ENCODE measurements around the gene SPIRE2.
"Not testable (repeated sequence)": the region's sequence is repeated elsewhere in the genome, so short reads cannot be mapped to it uniquely, and the experiment has no call there.

SPIRE2 gene

GRCh38 chr16:89806589-89807193 is 21.6 kb upstream of the SPIRE2 start:
- in situ Hi-C loops (cut with MboI; ENCODE audit: low sequenced_read_pairs) = not testable (repeated sequence)

DNA sequence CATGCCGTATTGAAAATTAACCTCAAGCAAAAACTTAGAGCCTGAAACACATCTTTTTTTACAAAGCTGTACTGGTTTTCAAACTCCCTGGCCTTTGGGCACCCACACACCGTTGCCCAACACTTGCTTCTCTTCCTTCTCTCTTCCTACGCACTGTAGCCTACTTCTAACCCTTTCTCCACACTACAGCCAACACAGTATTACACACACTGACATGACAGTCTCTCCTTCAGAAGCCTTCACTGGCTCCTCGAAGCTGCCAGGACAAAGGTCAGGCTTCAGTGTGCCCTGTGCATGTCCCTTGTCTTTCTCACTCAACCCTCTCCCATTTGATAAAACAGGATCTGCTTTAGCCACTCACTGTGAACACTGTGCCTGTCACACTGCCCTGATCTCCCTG is 19.8 kb upstream of the SPIRE2 start:
- in situ Hi-C loops (cut with MboI; ENCODE audit: low sequenced_read_pairs) = no loop called here

GRCh38 chr16:89811321-89811720 is 17.0 kb upstream of the SPIRE2 start:
- in situ Hi-C loops (cut with MboI; ENCODE audit: low sequenced_read_pairs) = no loop called here

DNA sequence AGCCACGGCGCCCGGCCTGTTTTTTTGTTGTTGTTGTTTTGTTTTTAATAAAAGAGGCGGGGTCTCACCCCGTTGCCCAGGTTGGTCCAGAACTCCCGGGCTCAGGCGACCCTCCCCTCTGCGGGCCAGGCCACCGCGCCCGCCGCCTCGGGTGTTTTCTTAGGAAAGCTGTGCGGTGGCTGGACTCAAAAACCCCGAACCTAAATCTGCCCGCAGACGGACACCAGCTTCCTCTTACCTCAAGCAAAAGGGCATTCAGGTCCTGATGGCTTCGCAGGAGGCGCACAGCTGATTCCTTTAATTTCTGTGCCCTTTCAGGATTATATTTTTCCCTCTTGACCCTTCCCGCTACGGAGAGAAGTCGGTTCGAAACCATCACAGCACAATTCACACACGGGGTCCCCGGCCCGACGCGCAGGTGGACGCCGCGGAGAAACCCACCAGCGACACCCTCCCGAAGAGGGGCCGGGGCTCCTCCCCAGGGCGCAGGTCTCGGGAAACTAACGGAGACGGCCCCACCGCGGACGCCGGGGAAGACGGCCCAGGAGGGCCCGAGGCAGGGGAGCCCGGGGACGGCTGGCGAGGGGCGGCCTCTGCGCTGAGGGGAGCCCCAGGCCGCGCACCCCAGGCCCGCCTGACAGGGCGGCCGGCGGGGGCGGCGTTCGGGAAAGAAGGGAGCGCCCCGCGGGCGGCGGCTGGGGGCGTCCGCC is 12.5 kb upstream of the SPIRE2 start:
- in situ Hi-C loops (cut with MboI; ENCODE audit: low sequenced_read_pairs) = no loop called here

DNA sequence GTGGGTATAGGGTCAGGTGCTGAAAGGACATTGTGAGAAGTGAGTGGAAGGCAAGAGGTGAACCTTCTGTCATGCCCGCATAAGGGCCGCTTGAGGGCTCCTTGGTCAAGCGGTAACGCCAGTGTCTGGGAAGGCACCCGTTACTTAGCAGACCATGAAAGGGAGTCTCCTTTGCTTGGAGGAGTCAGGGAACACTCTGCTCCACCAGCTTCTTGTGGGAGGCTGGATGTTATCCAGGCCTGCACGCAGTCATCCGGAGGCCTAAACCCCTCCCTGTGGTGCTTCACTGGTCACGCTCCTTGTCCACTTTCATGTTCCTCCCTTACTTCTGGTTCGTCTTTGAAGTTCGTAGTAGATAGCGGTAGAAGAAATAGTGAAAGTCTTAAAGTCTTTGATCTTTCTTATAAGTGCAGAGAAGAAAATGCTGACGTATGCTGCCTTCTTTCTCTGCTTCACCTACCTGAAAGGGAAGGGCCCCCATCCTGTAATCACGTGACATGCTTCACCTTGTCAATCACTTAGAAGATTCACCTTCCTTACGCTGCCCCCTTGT is 9.3 kb upstream of the SPIRE2 start:
- in situ Hi-C loops (cut with MboI; ENCODE audit: low sequenced_read_pairs) = not testable (repeated sequence)

GRCh38 chr16:89819448-89819847 is 8.8 kb upstream of the SPIRE2 start:
- in situ Hi-C loops (cut with MboI; ENCODE audit: low sequenced_read_pairs) = not testable (repeated sequence)

GRCh38 chr16:89821438-89822187 is 6.7 kb upstream of the SPIRE2 start:
- in situ Hi-C loops (cut with MboI; ENCODE audit: low sequenced_read_pairs) = no loop called here

- in situ Hi-C loops (cut with MboI; ENCODE audit: low sequenced_read_pairs) = no loop called here
These were observed 5.8 kb upstream of the SPIRE2 start for GRCh38 chr16:89822188-89823086.

- in situ Hi-C loops (cut with MboI; ENCODE audit: low sequenced_read_pairs) = no loop called here
These were observed 5.0 kb upstream of the SPIRE2 start for GRCh38 chr16:89823087-89823823.

DNA sequence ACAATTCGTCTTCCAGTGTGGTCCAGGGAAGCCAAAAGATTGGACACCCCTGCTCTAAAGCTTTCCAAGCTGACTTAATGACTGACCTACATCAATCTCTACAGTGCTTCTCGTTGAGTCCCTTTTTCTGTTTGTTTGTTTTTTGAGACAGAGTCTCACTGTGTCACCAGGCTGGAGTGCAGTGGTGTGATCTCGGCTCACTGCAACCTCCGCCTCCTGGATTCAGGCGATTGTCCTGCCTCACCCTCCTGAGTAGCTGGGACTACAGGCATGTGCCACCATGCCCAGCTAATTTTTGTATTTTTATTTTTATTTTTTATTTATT is 4.5 kb upstream of the SPIRE2 start:
- in situ Hi-C loops (cut with MboI; ENCODE audit: low sequenced_read_pairs) = not testable (repeated sequence)

GRCh38 chr16:89826531-89827382 is 1.5 kb upstream of the SPIRE2 start:
- in situ Hi-C loops (cut with MboI; ENCODE audit: low sequenced_read_pairs) = no loop called here

DNA sequence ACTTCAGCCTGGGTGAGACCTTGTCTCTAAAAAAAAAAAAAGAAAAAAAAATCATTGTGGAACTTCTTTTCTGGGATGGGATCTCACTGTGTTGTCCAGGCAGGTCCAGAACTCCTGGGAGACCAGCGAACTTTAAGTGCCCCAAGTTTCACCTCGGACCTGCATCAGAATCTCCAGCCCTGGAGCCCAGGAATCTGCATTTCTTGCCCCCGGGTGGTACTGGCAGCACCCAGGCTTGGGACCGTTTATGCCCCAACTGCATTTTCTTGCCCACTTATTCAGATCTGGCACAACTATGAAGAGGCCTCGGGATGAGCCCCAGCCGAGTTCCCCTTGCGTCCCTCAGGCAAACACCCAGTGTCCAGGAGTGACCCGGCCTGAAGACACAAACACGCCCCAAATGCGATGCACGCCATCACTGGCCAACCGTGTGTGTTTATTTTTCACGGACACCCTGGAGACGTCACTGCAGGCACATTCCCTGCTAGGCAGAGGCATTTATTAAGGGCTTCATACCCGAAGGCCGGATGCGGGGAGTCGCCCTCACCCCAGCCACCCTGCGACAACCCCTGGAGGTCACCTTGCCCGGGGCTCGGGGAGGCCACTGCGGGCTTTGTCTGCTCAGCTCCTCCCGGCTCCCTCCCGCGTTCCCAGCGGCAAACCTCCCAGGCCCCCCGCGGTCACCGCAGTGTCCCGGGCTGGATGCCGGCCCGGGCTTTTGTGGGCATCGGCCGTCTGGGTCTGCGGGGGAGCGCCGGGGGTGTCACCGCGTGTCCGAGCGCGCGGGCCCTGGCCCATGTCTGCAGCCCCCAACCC is 684 bp upstream of the SPIRE2 start:
- in situ Hi-C loops (cut with MboI; ENCODE audit: low sequenced_read_pairs) = no loop called here

GRCh38 chr16:89828870-89829629 is 775 bp downstream of the SPIRE2 start:
- in situ Hi-C loops (cut with MboI; ENCODE audit: low sequenced_read_pairs) = no loop called here

DNA sequence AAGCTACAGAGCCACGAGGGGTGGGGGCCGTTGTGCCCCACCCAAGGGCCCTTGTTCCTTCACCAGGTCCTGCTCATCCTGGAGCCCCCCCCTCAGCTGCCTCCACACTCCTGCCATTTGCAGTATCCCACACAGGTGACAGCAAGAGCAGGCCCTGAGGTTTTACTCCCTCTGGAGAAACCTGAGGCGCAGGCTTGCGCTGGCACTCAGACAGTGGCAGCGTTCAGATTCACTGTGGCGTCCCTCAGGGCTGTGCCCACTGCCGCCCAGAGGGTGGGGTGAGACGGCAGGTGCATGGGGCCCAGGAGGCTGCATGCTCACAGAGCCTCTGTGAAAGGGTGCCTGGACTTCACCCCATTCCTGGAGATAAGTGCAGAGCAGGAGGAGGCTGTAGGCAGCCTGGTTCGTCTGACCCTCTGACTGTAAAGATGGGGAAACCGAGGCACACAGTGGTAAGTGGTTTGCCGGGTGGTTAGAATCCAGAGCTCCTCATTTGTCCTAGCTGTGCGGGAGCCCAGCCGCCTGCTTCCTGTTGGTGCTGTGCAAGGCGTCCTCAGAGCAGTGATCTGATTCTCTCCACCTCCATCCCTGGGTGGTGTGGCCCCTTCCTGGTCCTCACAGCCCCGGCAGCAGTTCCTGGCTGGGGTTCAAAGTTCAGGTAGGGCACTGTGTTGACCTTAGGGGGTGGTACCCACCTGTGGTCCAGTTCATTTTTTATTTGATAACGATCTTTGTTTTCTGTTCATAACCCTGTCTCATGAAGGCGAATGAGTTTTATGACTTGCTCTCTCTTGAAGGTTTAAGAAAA is 1.6 kb downstream of the SPIRE2 start:
- in situ Hi-C loops (cut with MboI; ENCODE audit: low sequenced_read_pairs) = no loop called here

GRCh38 chr16:89831810-89832328 is 3.6 kb downstream of the SPIRE2 start:
- in situ Hi-C loops (cut with MboI; ENCODE audit: low sequenced_read_pairs) = no loop called here

DNA sequence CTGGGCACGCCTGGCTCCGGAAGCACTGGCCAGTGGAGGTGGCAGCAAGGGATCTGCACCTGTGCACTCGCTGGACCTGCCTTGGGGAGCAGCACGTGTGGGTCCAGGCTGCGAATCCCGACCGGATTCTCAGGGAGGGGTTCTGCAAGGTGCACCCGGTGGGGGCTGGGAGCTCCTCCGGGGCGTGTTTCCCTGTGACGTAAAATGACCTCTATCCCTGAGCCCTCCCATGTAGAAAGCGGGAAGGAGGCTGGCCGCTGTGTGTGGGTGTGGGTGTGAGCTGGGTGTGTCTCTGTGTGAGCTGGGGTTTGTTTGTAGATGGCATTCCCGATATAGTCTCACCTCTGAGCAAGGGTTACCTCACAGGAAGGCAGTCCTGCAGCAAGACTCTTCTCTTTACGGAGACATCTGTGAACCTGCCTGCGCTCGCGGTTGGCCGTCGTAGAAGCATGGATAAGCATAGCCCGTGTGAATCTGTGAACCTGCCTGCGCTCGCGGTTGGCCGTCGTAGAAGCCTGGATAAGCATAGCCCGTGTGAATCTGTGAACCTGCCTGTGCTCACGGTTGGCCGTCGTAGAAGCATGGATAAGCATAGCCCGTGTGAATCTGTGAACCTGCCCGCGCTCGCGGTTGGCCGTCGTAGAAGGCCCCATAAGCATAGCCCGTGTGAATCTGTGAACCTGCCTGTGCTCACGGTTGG is 5.5 kb downstream of the SPIRE2 start:
- in situ Hi-C loops (cut with MboI; ENCODE audit: low sequenced_read_pairs) = not testable (repeated sequence)

Data from HL-60/S4 (cell line).